ENCODE results near the gene ALPK3. TPM values are rescaled to one million over a fixed set of nuclear protein-coding genes. Genes with fewer than 3 reads are reported as not detected.

ALPK3 gene
- total RNA-seq, 1 experiment from 2014 or later: 2.0 TPM

DNA sequence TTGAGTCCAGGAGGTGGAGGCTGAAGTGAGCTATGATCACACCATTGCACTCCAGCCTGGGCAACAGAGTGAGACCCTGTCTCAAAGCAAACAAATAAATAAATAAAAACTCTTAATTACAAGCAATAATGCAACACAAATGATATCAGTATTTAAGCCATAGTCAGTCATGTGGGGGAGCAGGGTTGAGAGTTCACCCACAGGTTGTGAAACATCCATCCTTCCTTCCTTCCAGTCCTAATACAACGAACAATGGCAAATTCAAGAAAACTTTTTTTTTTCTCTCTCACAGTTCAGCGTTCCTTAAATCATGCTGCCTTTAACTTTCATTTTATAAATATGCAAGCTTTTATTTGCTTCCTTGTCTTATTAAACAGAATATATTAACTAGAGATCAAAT, 44.7 kb upstream of the ALPK3 start:
- no peak overlapping the region for H3K4me3 ChIP-seq (replicated peaks in 1 of 2; ENCODE audit: low read depth in 1 of 2, low read length in 2 of 2)
- H3K27me3 ChIP-seq (ENCODE audit: insufficient read depth, low read length): no peaks in the 10 kb centered on the region
- no peaks in the 10 kb centered on the region for H3K9me3 ChIP-seq (ENCODE audit: control insufficient read depth in 1 of 2, insufficient read depth in 1 of 2, low read depth in 1 of 2, low read length in 2 of 2)
- POLR2A ChIA-PET: no interaction called here
- no peak overlapping the region for H3K9ac ChIP-seq (ENCODE audit: low read length)
- CTCF ChIA-PET: no interaction called here
- no peak overlapping the region for H3K27ac ChIP-seq (ENCODE audit: low read depth, low read length)
- RAD21 ChIA-PET (ENCODE audit: low non-redundant PET in 1 of 2, low total read pairs in 2 of 2, uncharacterized antibody in 2 of 2, unreplicated experiment in 2 of 2): no interaction called here
- no TSS peak for BruUV-seq (replicated peaks)
- H3K36me3 ChIP-seq (ENCODE audit: control insufficient read depth in 1 of 2, insufficient read depth in 2 of 2, low read length in 2 of 2): peaks cover 2 to 5% of the 10 kb centered on the region in 2 experiments; a peak in 2 of 4 replicates
- no peaks in the 10 kb centered on the region for H3K9me2 ChIP-seq (ENCODE audit: insufficient read depth)
- intact Hi-C loops (cut with micrococcal nuclease): loop anchor here (10.0 kb wide), 1 partner anchor 118 kb away; the partner anchor contains the start of genes NMB and WDR73
- H3K79me2 ChIP-seq (ENCODE audit: insufficient read depth, low read length): peaks cover 76% of the 10 kb centered on the region
- no peaks in the 10 kb centered on the region for H3K4me1 ChIP-seq (ENCODE audit: control insufficient read depth in 1 of 2, insufficient read depth in 2 of 2, low read length in 2 of 2)
- ATAC-seq: no peak
- H2AFZ ChIP-seq (ENCODE audit: low read depth, low read length, poor library complexity, severe bottlenecking): no peak overlapping the region
- peaks cover 6% of the 10 kb centered on the region; the same call in 1 of the 2 replicates for H4K20me1 ChIP-seq (ENCODE audit: insufficient read depth)
- DNase-seq (ENCODE audit: low read depth, low spot score): no peak
- TF ChIP-seq REST (IDR thresholded peaks at IDR 0.05; ENCODE audit: low read depth) (no peak), JUND (IDR thresholded peaks at IDR 0.05) (no peak), FOSL1 (IDR thresholded peaks at IDR 0.05; ENCODE audit: low read depth) (no peak), EGR1 (IDR thresholded peaks at IDR 0.05; ENCODE audit: low read depth) (no peak), EZH2phosphoT487 (IDR thresholded peaks at IDR 0.05; ENCODE audit: borderline replicate concordance) (no peak), SP1 (IDR thresholded peaks at IDR 0.05; ENCODE audit: low read depth) (no peak), ZBTB33 (IDR thresholded peaks at IDR 0.05; ENCODE audit: extremely low read depth, insufficient replicate concordance, low read length) (no peak), SIN3A (IDR thresholded peaks at IDR 0.05; ENCODE audit: low read depth) (no peak), CEBPB (IDR thresholded peaks at IDR 0.05; ENCODE audit: low read depth) (no peak), ZNF274 (IDR thresholded peaks at IDR 0.05; ENCODE audit: low read depth, low read length) (no peak), ZFX (IDR thresholded peaks at IDR 0.05) (no peak), SRF (IDR thresholded peaks at IDR 0.05; ENCODE audit: low read depth) (no peak), MAX (IDR thresholded peaks at IDR 0.05) (no peak), POLR2A (IDR thresholded peaks at IDR 0.05; ENCODE audit: borderline replicate concordance, extremely low read depth, insufficient read depth, insufficient read length) (no peak)
- no peak overlapping the region for H3K4me2 ChIP-seq (ENCODE audit: low read length)
